Rectal smooth muscle tissue (tissue), 1 donor: ENCODE measurements around the gene STAMBP.
A peak's percentile ranks its signal among the peaks of the same experiment; 100 is the strongest.
"Not testable (repeated sequence)": the region's sequence is repeated elsewhere in the genome, so short reads cannot be mapped to it uniquely, and the experiment has no call there.

Experiments used
- H3K27ac ChIP-seq: one replicate; pipeline ENCODE4 v1.7.0; 2013; ENCODE audit warnings: low read depth, low read length, inconsistent platforms
- H3K27me3 ChIP-seq: one replicate; pipeline ENCODE4 v1.7.0; 2013; ENCODE audit warnings: low read length; ENCODE audit not compliant: control insufficient read depth, insufficient read depth
- H3K36me3 ChIP-seq: one replicate; pipeline ENCODE4 v1.7.0; 2013; ENCODE audit warnings: low read length; ENCODE audit not compliant: control insufficient read depth, insufficient read depth
- H3K4me1 ChIP-seq: one replicate; pipeline ENCODE4 v1.7.0; 2013; ENCODE audit warnings: low read length; ENCODE audit not compliant: control insufficient read depth, insufficient read depth
- H3K4me3 ChIP-seq: one replicate; pipeline ENCODE4 v1.7.0; 2013; ENCODE audit warnings: low read length
- H3K9ac ChIP-seq: one replicate; pipeline ENCODE4 v1.7.0; 2013; ENCODE audit warnings: low read length

Gene STAMBP

DNA sequence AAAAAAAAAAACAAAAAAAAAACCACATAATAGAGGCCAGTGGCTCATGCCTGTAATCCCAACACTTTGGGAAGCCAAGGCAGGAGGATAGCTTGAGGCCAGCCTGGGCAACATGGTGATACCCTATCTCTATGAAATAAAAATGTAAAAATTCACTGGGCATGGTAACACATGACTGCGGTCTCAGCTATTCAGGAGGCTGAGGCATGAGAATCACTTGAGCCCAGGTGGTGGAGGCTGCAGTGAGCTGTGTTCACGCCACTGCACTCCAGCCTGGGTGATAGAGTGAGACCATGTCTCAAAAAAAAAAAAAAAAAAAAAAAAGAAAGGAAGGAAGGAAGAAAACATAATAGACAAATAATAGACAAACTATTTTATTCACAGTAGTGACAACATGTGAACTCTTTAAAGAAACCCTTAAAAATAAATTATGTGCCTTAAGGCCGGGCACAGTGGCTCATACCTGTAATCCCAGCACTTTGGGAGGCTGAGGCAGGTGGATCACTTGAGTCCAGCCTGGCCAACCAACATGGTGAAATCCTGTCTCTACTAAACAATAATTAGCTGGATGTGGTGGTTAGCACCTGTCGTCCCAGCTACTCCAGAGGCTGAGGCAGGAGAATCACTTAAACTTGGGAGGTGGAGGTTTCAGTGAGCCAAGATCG, 75.3 kb downstream of the STAMBP start:
- Histone ChIP-seq H3K4me1 (peaks cover 20% of the 10 kb centered on the region), H3K36me3 (peaks cover 21% of the 10 kb centered on the region)
- H3K4me3 ChIP-seq, H3K27ac ChIP-seq, H3K27me3 ChIP-seq, H3K9ac ChIP-seq: not testable (repeated sequence)

GRCh38 chr2:73904952-73905351, 76.2 kb downstream of the STAMBP start:
- H3K4me1 ChIP-seq, result peaks cover 23% of the 10 kb centered on the region
- H3K4me3 ChIP-seq, result no peak overlapping the region
- no peak overlapping the region for H3K27ac ChIP-seq
- H3K27me3 ChIP-seq, result no peaks in the 10 kb centered on the region
- H3K9ac ChIP-seq, result no peak overlapping the region
- peaks cover 24% of the 10 kb centered on the region for H3K36me3 ChIP-seq

GRCh38 chr2:73906847-73907505, 78.2 kb downstream of the STAMBP start:
- Histone ChIP-seq H3K27me3 (no peaks in the 10 kb centered on the region), H3K36me3 (peaks cover 23% of the 10 kb centered on the region)

GRCh38 chr2:73907840-73908452, 79.2 kb downstream of the STAMBP start:
- no peak overlapping the region for H3K4me3 ChIP-seq
- no peak overlapping the region for H3K9ac ChIP-seq
- H3K27ac ChIP-seq, result peak overlapping the region; percentile 62
- H3K4me1 ChIP-seq, result peaks cover 8% of the 10 kb centered on the region
- H3K27me3 ChIP-seq, result no peaks in the 10 kb centered on the region
- H3K36me3 ChIP-seq, result peaks cover 18% of the 10 kb centered on the region

More at GRCh38 chr2:73906847-73907505, 78.2 kb downstream of the STAMBP start:
- Histone ChIP-seq H3K4me1 (peaks cover 14% of the 10 kb centered on the region), H3K27ac (peak overlapping the region; percentile 62), H3K4me3 (no peak overlapping the region), H3K9ac (no peak overlapping the region)

DNA sequence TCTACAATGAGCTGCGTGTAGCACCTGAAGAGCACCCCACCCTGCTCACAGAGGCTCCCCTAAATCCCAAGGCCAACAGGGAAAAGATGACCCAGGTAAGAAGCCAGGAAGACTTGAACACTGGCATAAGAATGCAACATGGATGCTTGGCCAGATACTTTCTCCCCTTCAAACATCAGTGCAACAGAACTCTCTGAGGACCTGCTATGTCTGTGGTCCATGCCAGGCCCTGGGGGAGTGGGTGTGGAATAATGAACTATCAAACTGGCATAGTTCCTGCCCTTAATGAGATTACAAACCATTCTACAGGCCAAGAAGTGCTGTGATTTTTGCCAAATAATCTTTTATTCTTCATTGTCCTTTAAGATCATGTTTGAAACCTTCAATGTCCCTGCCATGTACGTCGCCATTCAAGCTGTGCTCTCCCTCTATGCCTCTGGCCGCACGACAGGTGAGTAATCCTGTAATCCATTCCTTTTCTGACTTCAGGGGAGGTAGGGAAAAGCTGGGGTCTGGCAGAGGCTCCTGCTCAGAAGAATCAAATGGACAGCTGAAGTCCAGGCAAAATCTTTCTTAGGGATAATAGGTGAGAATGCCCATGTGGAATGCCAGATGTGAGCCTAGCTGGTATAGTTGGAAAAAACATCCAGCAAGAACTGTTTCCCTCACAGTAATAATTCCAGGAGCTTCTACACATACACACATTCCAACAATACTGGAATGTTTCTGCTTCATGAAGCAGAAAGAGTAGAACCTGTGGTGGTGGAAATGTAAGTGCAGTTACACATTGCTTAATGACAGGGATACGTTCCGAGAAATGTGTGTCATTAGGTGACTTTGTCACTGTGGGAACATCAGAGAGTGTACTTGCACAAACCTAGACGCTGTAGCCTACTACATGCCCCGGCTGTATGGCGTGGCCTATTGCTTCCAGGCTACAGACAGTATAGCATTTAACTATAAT, 80.2 kb downstream of the STAMBP start:
- Histone ChIP-seq H3K4me1 (peaks cover 8% of the 10 kb centered on the region), H3K4me3 (no peak overlapping the region), H3K36me3 (peaks cover 26% of the 10 kb centered on the region), H3K9ac (no peak overlapping the region), H3K27me3 (no peaks in the 10 kb centered on the region), H3K27ac (peak overlapping the region; percentile 62)

DNA sequence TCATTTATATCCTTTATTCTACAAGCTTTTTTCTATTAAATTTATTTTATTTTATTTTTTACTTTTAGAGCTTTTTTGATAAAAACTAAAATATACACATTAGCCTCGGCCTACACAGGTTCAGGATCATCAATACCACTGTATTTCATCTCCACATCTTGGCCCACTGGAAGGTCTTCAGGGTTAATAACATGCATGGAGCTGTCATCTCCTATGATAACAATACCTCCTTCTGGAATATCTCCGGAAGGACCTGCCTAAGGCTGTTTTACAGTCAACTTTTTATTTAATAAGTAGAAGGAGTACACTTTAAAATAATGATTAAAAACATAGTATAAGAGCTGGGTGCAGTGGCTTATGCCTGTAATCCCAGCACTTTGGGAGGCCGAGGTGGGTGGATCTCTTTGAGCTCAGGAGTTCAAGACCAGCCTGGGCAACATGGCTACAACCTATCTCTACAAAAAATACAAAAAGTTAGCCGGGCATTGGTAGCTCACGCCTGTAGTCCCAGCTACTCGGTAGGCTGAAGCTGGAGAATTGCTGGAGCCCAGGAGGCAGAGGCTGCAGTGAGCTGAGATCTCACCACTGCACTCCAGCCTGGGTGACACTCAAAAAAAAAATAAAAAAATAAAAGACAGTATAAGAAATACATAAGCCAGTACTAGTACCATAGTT, 82.2 kb downstream of the STAMBP start:
- Histone ChIP-seq H3K9ac (no peak overlapping the region), H3K36me3 (peaks cover 31% of the 10 kb centered on the region), H3K4me1 (peaks cover 8% of the 10 kb centered on the region), H3K27ac (peak overlapping the region; percentile 61), H3K4me3 (no peak overlapping the region), H3K27me3 (no peaks in the 10 kb centered on the region)

DNA sequence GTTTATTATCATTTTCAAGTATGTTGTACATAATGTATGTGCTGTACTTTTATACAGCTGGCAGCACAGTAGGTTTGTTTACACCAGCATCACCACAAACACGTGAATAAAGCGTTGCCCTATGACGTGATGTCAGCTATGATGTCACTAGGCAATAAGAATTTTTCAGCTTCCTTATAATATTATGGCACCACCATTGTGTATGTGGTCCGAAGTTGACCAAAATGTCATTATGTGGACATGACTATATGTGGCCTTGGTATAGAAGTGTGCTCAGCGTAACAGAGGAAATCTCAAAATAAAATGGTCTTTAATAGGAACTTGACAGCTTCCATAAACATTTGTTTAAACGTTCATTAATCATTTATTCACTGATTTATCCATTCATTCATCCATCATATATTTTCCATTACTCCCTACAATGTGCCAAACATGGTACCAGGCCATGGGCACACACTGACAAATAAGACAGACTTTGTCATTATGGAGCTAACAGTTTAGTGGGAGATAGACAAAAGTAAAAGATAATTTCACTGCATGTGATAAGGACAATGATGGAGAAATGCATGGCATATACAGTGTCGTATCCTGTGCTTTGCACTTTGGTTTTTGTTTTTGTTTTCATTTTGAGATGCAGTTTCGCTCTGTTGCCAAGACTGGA, 82.9 kb downstream of the STAMBP start:
- no peak overlapping the region for H3K4me3 ChIP-seq
- peaks cover 36% of the 10 kb centered on the region for H3K36me3 ChIP-seq

DNA sequence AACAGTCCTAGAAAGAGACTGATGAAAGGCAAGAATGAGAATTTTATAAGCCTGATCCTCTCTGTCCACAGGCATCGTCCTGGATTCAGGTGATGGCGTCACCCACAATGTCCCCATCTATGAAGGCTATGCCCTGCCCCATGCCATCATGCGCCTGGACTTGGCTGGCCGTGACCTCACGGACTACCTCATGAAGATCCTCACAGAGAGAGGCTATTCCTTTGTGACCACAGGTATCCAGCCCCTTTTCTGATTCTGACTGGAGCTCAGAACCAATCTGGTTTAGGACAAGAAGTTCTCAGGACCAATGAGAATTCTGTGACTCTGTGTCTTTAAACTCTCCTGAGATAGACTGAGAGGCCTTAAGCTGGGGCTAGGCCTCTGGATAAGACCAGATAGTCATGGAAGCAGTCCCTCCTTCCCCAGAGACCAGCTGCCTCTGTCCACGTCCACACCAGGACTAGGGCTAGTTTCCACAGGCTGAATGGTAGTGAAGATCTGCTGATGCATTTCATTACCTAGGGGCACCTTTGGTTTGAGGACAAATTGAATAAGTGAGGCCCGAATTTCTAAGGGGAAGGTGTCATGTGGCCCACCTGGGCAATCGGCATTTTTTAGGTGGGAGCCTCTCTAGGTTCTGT, 84.8 kb downstream of the STAMBP start:
- Histone ChIP-seq H3K36me3 (peaks cover 40% of the 10 kb centered on the region), H3K27ac (peak overlapping the region; percentile 76), H3K9ac (no peak overlapping the region), H3K4me1 (peaks cover 3% of the 10 kb centered on the region), H3K27me3 (no peaks in the 10 kb centered on the region), H3K4me3 (no peak overlapping the region)

More for the DNA sequence above, 82.9 kb downstream of the STAMBP start:
- Histone ChIP-seq H3K9ac (no peak overlapping the region), H3K4me1 (peaks cover 8% of the 10 kb centered on the region), H3K27ac (peak overlapping the region; percentile 61), H3K27me3 (no peaks in the 10 kb centered on the region)

DNA sequence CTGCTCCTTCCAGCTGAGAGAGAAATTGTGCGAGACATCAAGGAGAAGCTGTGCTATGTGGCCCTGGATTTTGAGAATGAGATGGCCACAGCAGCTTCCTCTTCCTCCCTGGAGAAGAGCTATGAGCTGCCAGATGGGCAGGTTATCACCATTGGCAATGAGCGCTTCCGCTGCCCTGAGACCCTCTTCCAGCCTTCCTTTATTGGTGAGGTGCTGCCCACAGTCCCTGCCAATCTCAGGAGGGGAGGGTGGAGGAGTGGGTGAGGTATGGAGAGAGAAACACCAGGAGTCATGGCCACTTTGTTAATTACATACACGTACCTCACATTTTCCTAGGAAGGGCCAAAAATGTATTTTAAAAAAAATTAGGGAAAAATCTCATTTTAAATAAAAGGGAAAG, 85.9 kb downstream of the STAMBP start:
- no peak overlapping the region for H3K9ac ChIP-seq
- peak overlapping the region; percentile 76 for H3K27ac ChIP-seq
- no peaks in the 10 kb centered on the region for H3K27me3 ChIP-seq
- peaks cover 31% of the 10 kb centered on the region for H3K36me3 ChIP-seq
- no peak overlapping the region for H3K4me3 ChIP-seq
- H3K4me1 ChIP-seq, result no peaks in the 10 kb centered on the region

GRCh38 chr2:73915437-73915993, 86.8 kb downstream of the STAMBP start:
- no peaks in the 10 kb centered on the region for H3K4me1 ChIP-seq
- H3K9ac ChIP-seq, result no peak overlapping the region
- H3K27me3 ChIP-seq, result no peaks in the 10 kb centered on the region
- peak overlapping the region; percentile 60 for H3K27ac ChIP-seq
- H3K36me3 ChIP-seq, result peaks cover 31% of the 10 kb centered on the region
- no peak overlapping the region for H3K4me3 ChIP-seq

GRCh38 chr2:73916666-73917065, 87.9 kb downstream of the STAMBP start:
- no peaks in the 10 kb centered on the region for H3K4me1 ChIP-seq
- H3K9ac ChIP-seq, result no peak overlapping the region
- H3K27me3 ChIP-seq, result no peaks in the 10 kb centered on the region
- H3K27ac ChIP-seq, result peak overlapping the region; percentile 60
- H3K36me3 ChIP-seq, result peaks cover 29% of the 10 kb centered on the region
- no peak overlapping the region for H3K4me3 ChIP-seq
